Measurements from ENCODE around the gene PAXX.
A peak's percentile ranks its signal among the peaks of the same experiment; 100 is the strongest.

DNA sequence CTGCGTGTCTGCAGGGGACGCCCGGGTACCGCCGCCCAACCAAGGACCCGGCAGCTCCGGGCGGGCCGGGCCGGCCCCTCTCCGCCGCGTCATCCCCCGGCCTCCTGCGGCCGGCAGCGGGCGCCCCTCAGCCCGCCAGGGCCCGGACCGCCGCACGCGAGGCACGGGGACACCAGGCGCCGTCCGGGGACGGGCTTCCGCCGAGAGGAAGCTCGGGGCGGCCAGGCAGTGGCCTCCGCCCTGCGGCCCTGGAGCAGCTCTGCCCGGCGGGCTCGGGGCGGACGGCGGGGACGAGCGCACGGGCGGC lies 48.1 kb upstream of the PAXX start:
- no peak for TF ChIP-seq CTCF (IDR thresholded peaks at IDR 0.05)
- TF ChIP-seq POLR2A (IDR thresholded peaks at IDR 0.05), result peak in 1 of 4 donors; percentile 80
- no peak for TF ChIP-seq POLR2AphosphoS5 (IDR thresholded peaks at IDR 0.05)
- no peak for TF ChIP-seq EP300 (IDR thresholded peaks at IDR 0.05)
